ENCODE results near the gene PTPRN2.

GRCh38 chr7:157766098-157766497 lies 821.5 kb downstream of the PTPRN2 start:
- TF ChIP-seq CTCF (IDR thresholded peaks at IDR 0.05 in 2 of 3, conservative IDR thresholded peaks at IDR 0.05 in 1 of 3; ENCODE audit: borderline replicate concordance in 1 of 3, insufficient read depth in 1 of 3, low read depth in 2 of 3, low read length in 2 of 3) = no peak
- TF ChIP-seq EZH2phosphoT487 (IDR thresholded peaks at IDR 0.05; ENCODE audit: borderline replicate concordance) = no peak
- TF ChIP-seq POLR2A (IDR thresholded peaks at IDR 0.05; ENCODE audit: borderline replicate concordance, extremely low read depth, insufficient read depth, insufficient read length) = no peak
- TF ChIP-seq EZH2 (IDR thresholded peaks at IDR 0.05) = no peak
- no peak for TF ChIP-seq REST (IDR thresholded peaks at IDR 0.05; ENCODE audit: low read depth)
- no peak for TF ChIP-seq POLR2AphosphoS5 (IDR thresholded peaks at IDR 0.05; ENCODE audit: low read depth, low read length)
- no peak for TF ChIP-seq CBX3 (IDR thresholded peaks at IDR 0.05; ENCODE audit: low read depth)
- no peak for TF ChIP-seq CEBPB (IDR thresholded peaks at IDR 0.05; ENCODE audit: low read depth)
- no peak for TF ChIP-seq RAD21 (IDR thresholded peaks at IDR 0.05; ENCODE audit: low read depth)
- no peak for TF ChIP-seq ZNF274 (IDR thresholded peaks at IDR 0.05; ENCODE audit: low read depth, low read length)
- TF ChIP-seq ATF3 (IDR thresholded peaks at IDR 0.05) = no peak
